GM12874 (cell line): Measurements from ENCODE around the gene ESPN.
A peak's percentile ranks its signal among the peaks of the same experiment; 100 is the strongest.

ENCODE experiments used
- CTCF ChIP-seq: IDR thresholded peaks from 2 replicates; pipeline ENCODE4 v1.5.1; 2011; ENCODE audit warnings: low read depth, mild to moderate bottlenecking, control low read depth, low read length, moderate library complexity; ENCODE audit not compliant: insufficient read depth

Gene ESPN

GRCh38 chr1:6412896-6413295 lies 11.7 kb upstream of the ESPN start:
- TF ChIP-seq CTCF = no peak

- peak; percentile 81 for TF ChIP-seq CTCF
Measured at GRCh38 chr1:6414443-6414844, 10.1 kb upstream of the ESPN start.

- TF ChIP-seq CTCF = no peak
Measured at GRCh38 chr1:6414881-6415626, 9.5 kb upstream of the ESPN start.

GRCh38 chr1:6416295-6416656 lies 8.3 kb upstream of the ESPN start:
- no peak for TF ChIP-seq CTCF

GRCh38 chr1:6416906-6417305 lies 7.7 kb upstream of the ESPN start:
- no peak for TF ChIP-seq CTCF

- TF ChIP-seq CTCF = no peak
Measured at GRCh38 chr1:6417961-6418667, 6.5 kb upstream of the ESPN start.

GRCh38 chr1:6418668-6419396 lies 5.7 kb upstream of the ESPN start:
- TF ChIP-seq CTCF = no peak
